ENCODE results near the gene DEK. TPM values are rescaled to one million over a fixed set of nuclear protein-coding genes. Genes with fewer than 3 reads are reported as not detected.
A peak's percentile ranks its signal among the peaks of the same experiment; 100 is the strongest.

Gene DEK
- total and polyA plus RNA-seq, 2 of the 13 experiments (the other 11 are each of a cell fraction or from before 2014, with no cell fraction given): 53.2 to 276 TPM

DNA sequence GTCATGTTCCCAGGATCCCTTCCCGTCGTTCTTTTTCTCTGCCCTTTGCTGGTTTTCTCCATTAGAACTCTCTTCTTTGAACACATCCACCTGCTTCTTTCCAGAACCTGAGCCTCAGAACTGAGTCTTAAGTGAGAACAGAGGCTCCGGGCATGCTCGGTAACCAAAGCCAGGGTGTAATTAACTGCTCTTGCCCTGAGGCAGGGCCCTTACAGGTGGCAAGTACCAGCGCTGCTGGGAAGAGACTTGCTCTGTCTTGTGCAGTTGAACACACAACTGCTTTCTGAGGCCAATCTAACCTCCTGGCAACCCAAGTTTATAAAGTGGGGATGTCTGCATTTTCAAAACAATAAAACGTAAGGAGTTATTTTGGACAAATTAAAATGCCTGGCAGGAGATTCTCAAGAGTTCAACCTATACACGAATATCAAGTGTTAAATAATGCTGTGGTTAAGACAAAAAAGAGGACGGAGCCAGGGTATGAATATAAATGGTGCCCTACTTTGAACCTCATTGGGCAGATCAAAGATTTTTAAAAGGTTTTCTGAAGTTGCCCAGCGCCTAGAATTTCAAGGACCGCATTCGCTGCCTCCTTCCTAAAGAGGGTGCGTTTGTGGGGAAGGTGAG is 12.4 kb upstream of the DEK start:
- no peaks in the 10 kb centered on the region for H4K20me1 ChIP-seq (ENCODE audit: insufficient read depth, low read length)
- BruUV-seq (replicated peaks): no TSS peak
- ATAC-seq: no peak
- POLR2A ChIA-PET: no interaction called here
- H3K36me3 ChIP-seq (replicated peaks in 1 of 2; ENCODE audit: control insufficient read depth in 1 of 2, insufficient read depth in 2 of 2, low read length in 2 of 2): no peaks in the 10 kb centered on the region
- TF ChIP-seq, protein P1, sequence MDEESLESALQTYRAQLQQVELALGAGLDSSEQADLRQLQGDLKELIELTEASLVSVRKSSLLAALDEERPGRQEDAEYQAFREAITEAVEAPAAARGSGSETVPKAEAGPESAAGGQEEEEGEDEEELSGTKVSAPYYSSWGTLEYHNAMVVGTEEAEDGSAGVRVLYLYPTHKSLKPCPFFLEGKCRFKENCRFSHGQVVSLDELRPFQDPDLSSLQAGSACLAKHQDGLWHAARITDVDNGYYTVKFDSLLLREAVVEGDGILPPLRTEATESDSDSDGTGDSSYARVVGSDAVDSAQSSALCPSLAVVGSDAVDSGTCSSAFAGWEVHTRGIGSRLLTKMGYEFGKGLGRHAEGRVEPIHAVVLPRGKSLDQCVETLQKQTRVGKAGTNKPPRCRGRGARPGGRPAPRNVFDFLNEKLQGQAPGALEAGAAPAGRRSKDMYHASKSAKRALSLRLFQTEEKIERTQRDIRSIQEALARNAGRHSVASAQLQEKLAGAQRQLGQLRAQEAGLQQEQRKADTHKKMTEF (CRISPR knock-in tag; IDR thresholded peaks at IDR 0.05): no peak
- TF ChIP-seq GATAD2A (CRISPR knock-in tag; IDR thresholded peaks at IDR 0.05): no peak
- TF ChIP-seq, protein P2, sequence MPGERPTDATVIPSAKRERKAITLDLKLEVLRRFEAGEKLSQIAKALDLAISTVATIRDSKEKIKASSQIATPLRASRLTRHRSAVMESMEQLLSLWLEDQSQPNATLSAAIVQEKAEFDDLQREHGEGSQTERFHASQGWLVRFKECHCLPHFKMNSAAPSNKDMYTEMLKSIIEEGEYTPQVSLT (CRISPR knock-in tag; IDR thresholded peaks at IDR 0.05; ENCODE audit: borderline replicate concordance, low read depth): no peak
- TF ChIP-seq PHB2 (IDR thresholded peaks at IDR 0.05; ENCODE audit: partially characterized antibody): no peak
- no peak for TF ChIP-seq ZNF766 (CRISPR knock-in tag; IDR thresholded peaks at IDR 0.05; ENCODE audit: borderline replicate concordance)
- TF ChIP-seq, protein P3, sequence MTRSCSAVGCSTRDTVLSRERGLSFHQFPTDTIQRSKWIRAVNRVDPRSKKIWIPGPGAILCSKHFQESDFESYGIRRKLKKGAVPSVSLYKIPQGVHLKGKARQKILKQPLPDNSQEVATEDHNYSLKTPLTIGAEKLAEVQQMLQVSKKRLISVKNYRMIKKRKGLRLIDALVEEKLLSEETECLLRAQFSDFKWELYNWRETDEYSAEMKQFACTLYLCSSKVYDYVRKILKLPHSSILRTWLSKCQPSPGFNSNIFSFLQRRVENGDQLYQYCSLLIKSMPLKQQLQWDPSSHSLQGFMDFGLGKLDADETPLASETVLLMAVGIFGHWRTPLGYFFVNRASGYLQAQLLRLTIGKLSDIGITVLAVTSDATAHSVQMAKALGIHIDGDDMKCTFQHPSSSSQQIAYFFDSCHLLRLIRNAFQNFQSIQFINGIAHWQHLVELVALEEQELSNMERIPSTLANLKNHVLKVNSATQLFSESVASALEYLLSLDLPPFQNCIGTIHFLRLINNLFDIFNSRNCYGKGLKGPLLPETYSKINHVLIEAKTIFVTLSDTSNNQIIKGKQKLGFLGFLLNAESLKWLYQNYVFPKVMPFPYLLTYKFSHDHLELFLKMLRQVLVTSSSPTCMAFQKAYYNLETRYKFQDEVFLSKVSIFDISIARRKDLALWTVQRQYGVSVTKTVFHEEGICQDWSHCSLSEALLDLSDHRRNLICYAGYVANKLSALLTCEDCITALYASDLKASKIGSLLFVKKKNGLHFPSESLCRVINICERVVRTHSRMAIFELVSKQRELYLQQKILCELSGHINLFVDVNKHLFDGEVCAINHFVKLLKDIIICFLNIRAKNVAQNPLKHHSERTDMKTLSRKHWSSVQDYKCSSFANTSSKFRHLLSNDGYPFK (CRISPR knock-in tag; IDR thresholded peaks at IDR 0.05; ENCODE audit: borderline replicate concordance): no peak
- TF ChIP-seq, protein P4, sequence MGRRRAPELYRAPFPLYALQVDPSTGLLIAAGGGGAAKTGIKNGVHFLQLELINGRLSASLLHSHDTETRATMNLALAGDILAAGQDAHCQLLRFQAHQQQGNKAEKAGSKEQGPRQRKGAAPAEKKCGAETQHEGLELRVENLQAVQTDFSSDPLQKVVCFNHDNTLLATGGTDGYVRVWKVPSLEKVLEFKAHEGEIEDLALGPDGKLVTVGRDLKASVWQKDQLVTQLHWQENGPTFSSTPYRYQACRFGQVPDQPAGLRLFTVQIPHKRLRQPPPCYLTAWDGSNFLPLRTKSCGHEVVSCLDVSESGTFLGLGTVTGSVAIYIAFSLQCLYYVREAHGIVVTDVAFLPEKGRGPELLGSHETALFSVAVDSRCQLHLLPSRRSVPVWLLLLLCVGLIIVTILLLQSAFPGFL (CRISPR knock-in tag; IDR thresholded peaks at IDR 0.05): no peak
- no peak for TF ChIP-seq ZFP62 (CRISPR knock-in tag; IDR thresholded peaks at IDR 0.05)
- no peak for TF ChIP-seq ZNF891 (CRISPR knock-in tag; IDR thresholded peaks at IDR 0.05)
- TF ChIP-seq TAF1 (CRISPR knock-in tag; IDR thresholded peaks at IDR 0.05): no peak
- no peak for TF ChIP-seq MXI1 (IDR thresholded peaks at IDR 0.05; ENCODE audit: borderline replicate concordance, low read depth, low read length)
- no peak for TF ChIP-seq ZC3H13 (CRISPR knock-in tag; IDR thresholded peaks at IDR 0.05)
- TF ChIP-seq, protein P5, sequence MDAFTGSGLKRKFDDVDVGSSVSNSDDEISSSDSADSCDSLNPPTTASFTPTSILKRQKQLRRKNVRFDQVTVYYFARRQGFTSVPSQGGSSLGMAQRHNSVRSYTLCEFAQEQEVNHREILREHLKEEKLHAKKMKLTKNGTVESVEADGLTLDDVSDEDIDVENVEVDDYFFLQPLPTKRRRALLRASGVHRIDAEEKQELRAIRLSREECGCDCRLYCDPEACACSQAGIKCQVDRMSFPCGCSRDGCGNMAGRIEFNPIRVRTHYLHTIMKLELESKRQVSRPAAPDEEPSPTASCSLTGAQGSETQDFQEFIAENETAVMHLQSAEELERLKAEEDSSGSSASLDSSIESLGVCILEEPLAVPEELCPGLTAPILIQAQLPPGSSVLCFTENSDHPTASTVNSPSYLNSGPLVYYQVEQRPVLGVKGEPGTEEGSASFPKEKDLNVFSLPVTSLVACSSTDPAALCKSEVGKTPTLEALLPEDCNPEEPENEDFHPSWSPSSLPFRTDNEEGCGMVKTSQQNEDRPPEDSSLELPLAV (CRISPR knock-in tag; conservative IDR thresholded peaks at IDR 0.05; ENCODE audit: low read depth): no peak
- TF ChIP-seq RFX1 (IDR thresholded peaks at IDR 0.05): no peak
- TF ChIP-seq FOXM1 (CRISPR knock-in tag; IDR thresholded peaks at IDR 0.05): no peak
- no peak for TF ChIP-seq NCOA5 (CRISPR knock-in tag; IDR thresholded peaks at IDR 0.05)
- no peak for TF ChIP-seq CCAR2 (optimal IDR thresholded peaks at IDR 0.05; ENCODE audit: low read depth, low read length)
- TF ChIP-seq POLR2A (IDR thresholded peaks at IDR 0.05; ENCODE audit: insufficient read depth in 1 of 2, low read depth in 2 of 2, low read length in 2 of 2): no peak
- H3K79me2 ChIP-seq (ENCODE audit: insufficient read depth, low read length): no peaks in the 10 kb centered on the region
- in situ Hi-C loops (cut with HindIII; ENCODE audit: extremely low pct_ligation_motif_present, low pct_unique_long_range_greater_than_20kb): no loop called here
- CTCF ChIA-PET (ENCODE audit: low intra/inter-chr PET ratio, low total read pairs): no interaction called here
- no peak overlapping the region for H2AFZ ChIP-seq (ENCODE audit: low read length)
- no peaks in the 10 kb centered on the region for H3K9me3 ChIP-seq (ENCODE audit: low read length)
- H3K4me2 ChIP-seq (ENCODE audit: low read depth, low read length): peak overlapping the region; percentile 64
- DNase-seq (ENCODE audit: low spot score): no peak
- 0 out of 2 replicates have a peak, but pooled peaks cover 13% of the 10 kb centered on the region for H3K4me1 ChIP-seq (ENCODE audit: insufficient read depth, low read length)
- WGBS (ENCODE audit: low lambda C conversion rate): 36% methylated on average over 12 of the region's 12 CpGs
- intact Hi-C loops (cut with micrococcal nuclease; ENCODE audit: unreplicated experiment): no loop called here
- no peak for FAIRE-seq
- H3K4me3 ChIP-seq (replicated peaks in 1 of 3; ENCODE audit: insufficient read depth in 1 of 3, low read depth in 2 of 3, low read length in 3 of 3): peak overlapping the region; percentile 45 to 66 (median 47); a peak in 5 of 6 replicates
- no peak overlapping the region for H3K27ac ChIP-seq (ENCODE audit: extremely low read length, insufficient read depth, low read length)
- peaks cover 5 to 40% of the 10 kb centered on the region in 2 experiments; a peak in 4 of 5 replicates for H3K27me3 ChIP-seq (ENCODE audit: control insufficient read depth in 1 of 2, insufficient read depth in 2 of 2, low read length in 2 of 2)
- no peak overlapping the region for H3K9ac ChIP-seq (ENCODE audit: insufficient read depth, low read depth, low read length)
